Stimulated activated CD8-positive, alpha-beta memory T cell treated with anti-CD3 and anti-CD28 coated beads, Interleukin-2, amount 100 ng/mL, for 48 hours (primary cell): ENCODE data around the gene TBC1D3E.
"Not testable (repeated sequence)": the region's sequence is repeated elsewhere in the genome, so short reads cannot be mapped to it uniquely, and the experiment has no call there.

Source experiments
- DNase-seq, 2 donors: peaks; one replicate each; pipeline ENCODE4 v3.0.0-alpha.2; 2020; ENCODE audit warnings: low read depth in 2 of 2

TBC1D3E gene

GRCh38 chr17:38127651-38128050, at the start of gene TBC1D3E:
TBC1D3E (plus strand) TSS chr17:38127951; CDS start chr17:38129496, 1,545 bp downstream.
- DNase-seq, result not testable (repeated sequence)

- not testable (repeated sequence) for DNase-seq
These were observed 40.4 kb upstream of the TBC1D3E start for GRCh38 chr17:38087344-38087743.

- DNase-seq, result not testable (repeated sequence)
These were observed 39.6 kb upstream of the TBC1D3E start for GRCh38 chr17:38088120-38088519.

- DNase-seq, result not testable (repeated sequence)
These were observed 33.6 kb upstream of the TBC1D3E start for GRCh38 chr17:38094059-38094694.

GRCh38 chr17:38099262-38099661, 28.5 kb upstream of the TBC1D3E start:
- not testable (repeated sequence) for DNase-seq

- not testable (repeated sequence) for DNase-seq
These were observed 7.9 kb upstream of the TBC1D3E start for GRCh38 chr17:38119829-38120228.

GRCh38 chr17:38134860-38135259, 7.1 kb downstream of the TBC1D3E start:
- not testable (repeated sequence) for DNase-seq
